ENCODE measurements around the gene RECK.
A peak's percentile ranks its signal among the peaks of the same experiment; 100 is the strongest.
"Not testable (repeated sequence)": the region's sequence is repeated elsewhere in the genome, so short reads cannot be mapped to it uniquely, and the experiment has no call there.

RECK gene

DNA sequence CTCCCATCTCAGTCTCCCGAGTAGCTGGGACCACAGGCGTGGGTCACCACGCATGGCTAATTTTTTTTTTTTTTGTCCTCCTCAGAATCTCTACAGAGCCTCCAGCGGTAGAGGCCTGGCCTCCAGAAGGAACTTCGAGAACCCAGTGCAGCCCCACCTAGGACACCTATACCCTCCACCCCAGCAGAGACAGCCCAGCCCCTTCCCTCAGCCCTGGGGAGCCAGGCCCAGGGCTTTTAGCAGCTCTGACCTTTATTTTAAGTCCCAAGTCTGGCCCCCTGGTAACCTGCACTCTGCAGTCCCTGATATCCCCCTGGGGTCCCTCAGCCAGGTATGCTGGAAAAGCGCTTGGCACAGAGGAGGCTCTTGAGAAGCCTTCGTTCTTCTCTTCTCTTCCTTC, 105.0 kb downstream of the RECK start:
- no peak for DNase-seq

DNA sequence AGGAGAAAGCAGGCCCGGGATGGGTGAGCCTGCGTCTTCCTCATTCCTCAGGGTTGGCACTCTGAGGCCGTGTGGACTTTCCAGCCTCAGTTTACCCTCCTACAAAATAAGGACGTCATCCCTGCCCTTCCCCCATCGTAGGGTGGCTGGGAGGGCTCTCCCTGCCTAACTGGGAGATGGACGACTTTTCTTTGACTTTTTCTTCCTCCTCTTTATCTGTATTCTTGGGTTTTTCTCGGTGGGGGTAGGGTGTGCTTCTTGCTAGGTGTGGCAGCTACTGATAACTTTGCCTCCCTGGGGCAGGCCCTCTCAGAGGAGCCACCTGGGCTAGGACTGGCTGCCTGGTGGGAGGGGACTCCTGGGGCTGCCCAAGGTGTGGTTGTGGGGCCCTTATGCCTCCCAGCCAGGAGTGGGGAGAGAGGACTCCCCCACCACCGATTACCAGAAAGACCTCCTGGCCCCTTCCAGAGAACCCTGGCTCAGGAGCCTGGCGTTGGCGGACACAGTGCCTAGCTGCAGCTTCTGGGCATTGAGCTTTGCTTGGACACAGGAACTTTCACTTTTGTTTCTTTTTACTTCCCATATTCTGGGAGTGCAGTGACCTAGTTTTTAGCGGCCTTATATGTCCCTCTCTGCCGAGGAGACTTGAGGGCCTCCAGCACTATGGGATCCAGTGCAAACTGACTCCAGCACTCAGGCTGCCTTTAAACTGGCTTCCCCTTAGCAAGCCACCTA, 106.0 kb downstream of the RECK start:
- peak; percentile 30 for DNase-seq

DNA sequence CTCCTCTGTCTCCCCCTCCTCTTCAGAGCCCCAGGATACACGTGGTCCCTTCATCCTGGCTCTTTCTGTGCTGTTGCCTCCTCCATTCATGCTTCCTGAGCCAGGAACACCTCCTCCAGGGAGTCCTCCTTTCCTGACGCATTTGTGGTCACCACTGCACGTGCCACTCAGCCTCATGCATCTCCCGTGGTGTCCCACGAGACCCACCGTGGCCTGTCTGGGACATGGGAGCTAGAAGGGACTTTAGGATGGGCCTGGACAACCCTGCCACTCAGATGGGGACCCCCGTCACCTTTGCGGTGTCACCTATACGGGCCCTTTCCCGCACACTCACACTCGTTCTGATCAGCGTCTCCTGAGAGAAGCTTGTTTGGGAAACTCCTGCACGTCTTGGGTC, 106.5 kb downstream of the RECK start:
- DNase-seq: no peak

DNA sequence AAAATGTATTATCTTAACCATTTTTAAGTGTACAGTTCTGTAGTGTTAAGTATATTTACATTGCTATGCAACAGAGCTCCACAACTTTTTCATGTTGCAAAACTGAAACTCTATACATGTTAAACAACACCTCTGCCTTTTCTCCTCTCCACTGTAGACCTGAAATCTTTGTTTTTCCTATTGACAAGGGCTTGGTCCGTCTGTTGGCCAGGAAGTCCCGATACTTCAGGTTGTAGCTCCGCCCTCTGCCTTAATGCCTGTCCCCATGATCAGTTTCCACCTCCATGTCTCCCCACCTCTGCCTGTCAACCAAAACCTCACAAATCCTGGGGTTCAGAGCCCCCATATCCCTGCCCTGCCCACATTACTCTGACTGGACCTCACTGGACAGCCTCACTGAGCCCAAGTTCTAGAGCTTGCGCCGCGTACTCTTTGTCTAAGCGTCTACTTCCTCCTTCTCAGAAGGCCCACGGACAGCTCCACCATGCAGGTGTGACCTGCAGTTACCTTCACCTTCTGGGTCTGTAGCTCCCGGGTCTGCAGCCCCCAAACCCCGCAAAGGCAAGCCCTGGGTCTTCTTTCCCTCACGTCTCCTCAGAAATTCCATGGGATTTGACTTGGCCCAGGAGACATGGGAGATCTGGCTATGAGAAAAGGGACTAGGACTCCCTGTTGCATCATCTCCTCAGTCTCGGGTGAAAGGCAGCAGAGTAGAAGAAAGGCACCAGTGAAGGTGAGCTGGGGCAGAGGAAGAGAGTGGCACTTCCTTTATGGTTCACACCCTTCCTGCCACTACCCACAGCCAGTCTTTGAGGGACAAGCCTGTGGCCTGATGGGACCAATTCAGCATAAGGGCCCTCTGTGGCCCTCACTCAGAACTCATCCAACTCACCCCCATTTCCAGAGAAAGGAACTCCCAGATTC, 107.9 kb downstream of the RECK start:
- no peak for DNase-seq

DNA sequence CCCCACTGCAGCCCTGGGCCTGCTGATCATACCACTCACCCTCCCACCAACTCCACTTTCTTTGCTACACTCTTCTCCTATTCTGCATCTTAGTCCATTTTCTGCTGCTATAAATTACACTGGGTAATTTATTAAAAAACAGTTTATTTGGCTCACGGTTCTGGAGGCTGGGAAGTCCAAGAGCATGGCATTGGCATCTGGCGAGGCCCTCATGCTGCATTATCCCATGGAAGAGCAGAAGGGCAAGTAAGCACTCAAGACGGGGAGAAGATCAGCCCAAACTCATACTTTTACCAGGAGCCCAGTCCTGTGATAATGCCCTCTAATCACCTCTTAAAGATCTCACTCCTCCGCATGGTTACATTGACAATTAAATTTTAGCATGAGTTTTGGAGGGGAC, 109.3 kb downstream of the RECK start:
- no peak for DNase-seq

DNA sequence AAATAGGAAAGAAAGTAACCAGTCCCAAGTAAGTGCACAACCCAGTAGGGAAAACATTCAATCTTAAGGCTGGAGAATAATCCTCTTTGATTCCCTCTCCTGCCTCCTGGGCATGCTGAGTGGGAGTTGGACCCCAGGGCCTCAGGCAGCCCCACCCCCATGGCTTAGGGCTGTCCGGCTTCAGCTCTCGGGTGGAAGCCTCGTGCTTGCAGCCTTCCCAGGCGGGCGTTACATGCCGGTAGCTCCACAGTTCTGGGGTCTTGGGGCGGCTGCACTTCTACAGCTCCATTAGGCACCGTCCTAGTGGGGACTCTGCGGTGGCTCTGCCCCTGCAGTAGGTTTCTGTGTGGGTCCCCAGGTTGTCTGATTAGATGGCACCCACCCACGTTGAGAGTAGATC, 109.9 kb downstream of the RECK start:
- DNase-seq: no peak

DNA sequence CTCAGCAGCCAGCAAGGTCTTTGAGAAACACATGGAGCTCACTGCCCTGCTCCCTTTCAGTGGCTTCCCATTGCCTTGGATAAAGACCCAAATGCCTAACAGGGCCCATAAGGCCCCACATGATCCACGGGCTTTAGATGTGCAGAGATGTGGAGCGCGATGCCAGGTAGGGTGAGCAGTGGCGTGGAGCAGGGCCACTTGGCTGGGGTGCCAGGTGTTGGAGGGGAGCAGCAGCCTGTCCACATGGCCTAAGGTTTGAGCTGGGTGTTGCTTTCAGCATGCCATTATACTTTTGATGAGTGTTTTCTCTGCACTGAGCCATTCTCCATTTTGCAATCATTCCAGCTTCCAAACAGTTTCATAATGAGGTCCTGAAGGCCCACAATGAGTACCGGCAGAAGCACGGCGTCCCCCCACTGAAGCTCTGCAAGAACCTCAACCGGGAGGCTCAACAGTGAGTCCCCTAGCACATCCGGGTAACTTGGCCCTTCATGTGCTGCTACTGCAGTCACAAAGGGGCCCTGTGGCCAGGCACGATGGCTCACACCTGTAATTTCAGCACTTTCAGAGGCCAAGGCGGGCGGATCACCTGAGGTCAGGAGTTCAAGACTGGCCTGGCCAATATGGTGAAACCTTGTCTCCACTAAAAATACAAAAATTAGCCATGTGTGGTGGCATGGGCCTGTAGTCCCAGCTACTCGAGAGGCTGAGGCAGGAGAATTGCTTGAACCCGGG, 110.9 kb downstream of the RECK start:
- DNase-seq: no peak

DNA sequence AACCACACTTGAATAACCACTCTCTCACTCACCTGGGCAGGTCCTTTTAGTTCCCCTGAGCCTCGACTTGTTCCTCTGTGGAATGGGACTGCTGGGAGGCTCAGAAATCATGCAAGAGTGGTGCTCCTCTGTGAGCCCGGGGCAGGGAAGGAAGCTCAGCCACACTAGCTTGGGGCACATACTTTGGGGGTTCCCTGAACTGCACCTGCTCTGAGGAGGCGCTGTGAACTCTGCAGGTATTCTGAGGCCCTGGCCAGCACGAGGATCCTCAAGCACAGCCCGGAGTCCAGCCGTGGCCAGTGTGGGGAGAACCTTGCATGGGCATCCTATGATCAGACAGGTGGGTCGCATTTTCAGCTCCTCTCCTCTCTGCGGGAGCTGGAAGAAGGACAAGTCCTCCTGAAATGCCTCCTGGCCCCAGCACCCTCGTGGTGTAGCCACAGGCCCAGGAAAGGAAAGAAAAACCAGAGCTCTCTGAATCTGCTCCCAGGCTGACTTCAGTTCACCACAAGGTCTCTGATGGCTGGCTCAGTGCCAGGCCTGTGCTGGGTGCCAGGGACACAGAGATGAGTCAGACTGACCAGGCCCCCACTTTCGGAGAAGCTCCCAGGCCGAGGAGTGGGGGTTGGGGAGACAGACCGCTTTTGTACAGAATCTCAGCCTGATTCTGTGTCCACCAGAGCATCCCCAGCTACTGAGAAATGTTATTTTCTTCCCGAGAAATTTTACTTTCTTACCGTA, 111.8 kb downstream of the RECK start:
- DNase-seq: peak; percentile 97

DNA sequence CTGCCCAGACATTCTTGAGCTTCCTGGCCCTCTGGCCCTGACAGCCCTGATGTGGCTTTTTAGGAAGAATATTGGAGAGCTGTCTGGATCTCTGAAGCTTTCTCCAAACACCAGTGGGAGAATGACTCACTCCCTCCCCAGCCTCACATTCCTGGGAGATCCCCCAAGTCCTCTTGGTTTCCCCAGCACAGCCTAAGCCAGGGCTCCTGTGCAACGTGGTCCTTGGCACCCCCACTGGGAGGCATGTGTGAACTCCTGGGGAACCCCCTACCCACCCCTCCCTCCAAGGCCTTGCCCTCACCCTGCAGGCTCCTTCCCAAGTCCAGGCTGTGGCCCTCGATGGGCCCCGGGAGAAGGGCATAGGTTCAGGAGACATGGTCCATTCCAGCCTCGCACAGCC, 112.5 kb downstream of the RECK start:
- no peak for DNase-seq

DNA sequence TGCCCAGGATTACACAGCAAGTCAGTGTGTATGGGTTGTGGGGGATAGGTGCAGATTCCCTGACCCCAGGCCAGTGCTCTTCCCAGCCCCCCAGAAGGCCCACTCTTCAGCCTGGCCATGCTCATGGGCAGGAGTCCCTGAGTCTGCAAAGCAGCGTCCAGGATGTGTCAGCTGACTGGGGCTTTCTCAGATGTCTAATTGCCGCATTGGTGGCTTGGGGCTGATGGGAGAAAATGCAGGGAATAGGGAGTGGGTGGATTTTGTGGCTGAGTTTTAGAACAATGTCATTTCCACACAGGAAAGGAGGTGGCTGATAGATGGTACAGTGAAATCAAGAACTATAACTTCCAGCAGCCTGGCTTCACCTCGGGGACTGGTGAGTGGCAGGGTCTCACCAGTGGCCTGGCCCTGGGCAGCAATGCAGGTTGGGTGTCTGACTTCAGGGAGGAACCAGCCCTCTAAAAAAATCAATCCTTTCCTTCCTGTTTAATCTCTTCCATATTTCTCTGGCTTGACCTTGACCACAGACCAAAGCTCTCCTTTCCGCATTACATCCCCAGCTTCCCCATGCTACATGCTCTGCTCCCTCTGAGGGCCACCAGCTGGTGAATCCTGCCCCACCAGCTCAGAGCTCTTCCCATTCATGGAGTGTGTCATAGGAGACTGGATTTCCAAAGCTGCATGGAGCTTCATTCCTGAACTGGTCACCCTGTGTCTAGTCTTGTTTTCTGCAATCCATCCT, 114.0 kb downstream of the RECK start:
- no peak for DNase-seq

DNA sequence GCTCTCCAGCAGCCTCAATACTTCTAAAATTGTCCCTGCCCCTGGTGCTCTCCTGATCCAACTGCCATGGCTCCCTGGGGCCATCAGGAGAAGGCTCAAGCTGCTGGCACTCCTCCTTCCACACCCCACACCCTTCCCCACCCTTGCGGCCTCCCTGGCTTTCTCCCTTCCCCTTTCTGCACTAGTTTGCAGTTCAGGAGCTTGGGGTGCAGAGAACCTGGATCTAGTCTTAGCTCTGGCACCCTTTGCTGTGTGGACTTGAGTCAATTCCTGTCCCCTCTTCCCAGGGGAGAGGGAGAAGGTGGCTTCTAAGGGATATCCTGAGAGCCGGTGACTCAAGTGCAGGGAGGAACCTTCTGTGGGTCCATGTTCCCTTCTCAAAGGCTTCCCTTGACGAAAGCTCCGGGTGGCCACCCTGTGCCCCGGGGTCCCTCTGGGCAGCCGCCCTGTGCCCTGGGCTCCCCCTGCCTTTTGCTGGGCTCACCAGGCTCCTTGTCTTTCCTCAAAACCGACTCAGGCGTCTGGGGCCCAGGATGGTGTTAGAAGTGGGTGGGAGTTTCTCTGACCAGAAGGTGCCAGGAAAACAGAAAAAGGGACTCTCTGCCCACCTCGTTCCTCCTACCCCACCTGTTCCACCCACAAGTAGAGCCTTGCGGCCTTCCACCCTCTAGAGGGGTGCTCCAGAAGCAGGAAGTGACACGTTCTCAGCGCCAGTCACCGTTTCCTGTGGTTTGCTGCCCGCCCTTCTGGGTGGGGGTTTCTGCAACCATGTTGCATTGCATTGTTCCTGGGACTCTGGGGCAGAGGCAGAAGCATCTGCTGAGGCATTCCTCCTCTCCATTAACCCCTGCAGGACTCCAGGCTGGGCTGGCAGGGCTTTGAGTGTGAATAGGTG, 114.8 kb downstream of the RECK start:
- DNase-seq: peak; percentile 82

DNA sequence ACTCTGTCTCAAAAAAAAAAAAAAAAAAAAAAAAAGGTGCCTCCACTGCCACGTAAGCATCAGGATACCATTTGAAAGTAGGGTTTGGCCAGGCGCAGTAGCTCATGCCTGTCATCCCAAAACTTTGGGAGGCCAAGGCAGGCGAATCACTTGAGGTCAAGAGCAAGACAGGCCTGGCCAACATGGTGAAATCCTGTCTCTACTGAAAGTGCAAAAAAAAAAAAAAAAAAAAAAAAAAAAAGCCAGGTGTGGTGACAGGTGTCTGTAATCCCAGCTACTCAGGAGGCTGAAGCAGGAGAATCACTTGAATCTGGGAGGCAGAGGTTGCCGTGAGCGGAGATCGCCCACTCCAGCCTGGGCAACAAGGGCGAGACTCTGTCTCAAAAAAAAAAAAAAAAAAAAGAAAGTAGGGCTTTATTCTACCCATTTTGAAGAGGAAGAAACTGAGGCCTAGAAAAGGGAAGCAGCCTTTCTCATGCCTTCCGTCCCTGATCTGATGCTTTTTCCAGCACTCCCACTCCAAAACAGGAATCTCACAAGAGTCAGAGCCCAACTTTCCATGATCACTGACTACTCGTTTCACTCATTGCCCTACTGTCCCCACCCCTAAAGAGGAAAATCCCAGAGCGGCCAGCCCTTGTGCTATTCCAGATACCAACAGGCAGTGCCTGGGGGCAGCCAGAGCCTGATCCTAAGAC, 116.2 kb downstream of the RECK start:
- no peak for DNase-seq

DNA sequence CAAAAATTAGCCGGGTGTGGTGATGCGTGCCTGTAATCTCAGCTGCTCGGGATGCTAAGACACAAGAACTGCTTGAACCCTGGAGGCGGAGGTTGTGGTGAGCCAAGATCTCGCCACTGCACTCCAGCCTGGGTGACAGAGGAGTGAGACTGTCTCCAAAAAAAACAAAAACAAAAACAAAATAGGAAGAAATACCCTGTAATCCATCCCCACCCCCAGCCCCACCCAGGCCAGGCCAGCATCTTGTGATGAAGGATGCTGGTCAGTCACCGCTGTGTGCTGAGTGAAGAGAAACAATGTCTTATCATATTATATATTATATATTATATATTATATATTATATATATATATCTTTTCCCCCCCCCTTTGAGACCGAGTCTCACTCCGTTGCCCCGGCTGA, 117.0 kb downstream of the RECK start:
- no peak for DNase-seq

DNA sequence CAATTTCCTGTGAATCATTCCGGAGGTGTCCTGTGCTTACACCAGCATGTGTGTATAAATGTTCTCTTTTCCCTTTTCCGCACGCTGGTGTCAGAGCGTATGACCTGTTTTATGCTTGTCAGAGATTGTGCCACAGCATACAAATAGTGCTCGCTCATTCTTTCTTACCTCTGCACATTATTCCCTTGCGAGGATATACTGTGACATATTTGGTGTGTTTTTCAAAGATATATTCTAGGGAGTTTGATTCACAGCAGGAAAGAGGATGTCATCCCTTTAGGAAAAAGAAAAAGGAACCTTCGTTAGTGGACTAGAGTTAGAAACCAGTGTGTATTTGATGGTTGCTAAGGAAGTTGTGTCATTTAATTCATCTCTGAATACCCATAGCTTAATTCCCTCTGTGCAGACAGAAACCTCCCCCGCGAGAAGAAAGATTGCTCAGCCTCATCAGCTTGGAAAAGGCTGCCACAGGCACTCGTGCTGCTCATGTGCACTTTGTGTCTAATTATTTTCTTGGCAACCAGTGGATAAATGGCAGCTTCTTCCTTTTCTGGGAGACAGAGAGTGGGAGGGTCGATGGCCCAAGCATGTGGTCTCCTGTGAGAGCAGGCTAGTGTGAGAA, 117.7 kb downstream of the RECK start:
- no peak for DNase-seq

DNA sequence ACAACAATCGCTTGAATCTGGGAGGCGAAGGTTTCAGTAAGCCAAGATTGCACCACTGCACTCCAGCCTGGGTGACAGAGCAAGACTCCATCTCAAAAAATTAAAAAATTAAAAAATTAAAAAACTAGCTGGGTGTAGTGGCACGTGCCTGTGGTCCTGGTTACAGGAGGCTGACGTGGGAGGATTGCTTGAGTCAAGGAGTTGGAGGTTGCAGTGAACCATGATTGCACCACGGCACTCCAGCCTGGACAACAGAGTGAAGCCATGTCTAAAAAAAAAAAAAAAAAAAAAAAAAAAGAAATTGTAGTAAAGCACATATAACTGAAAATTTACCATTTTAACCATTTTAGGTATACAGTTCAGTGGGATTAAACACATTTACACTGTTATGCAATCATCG, 119.4 kb downstream of the RECK start:
- DNase-seq: no peak

DNA sequence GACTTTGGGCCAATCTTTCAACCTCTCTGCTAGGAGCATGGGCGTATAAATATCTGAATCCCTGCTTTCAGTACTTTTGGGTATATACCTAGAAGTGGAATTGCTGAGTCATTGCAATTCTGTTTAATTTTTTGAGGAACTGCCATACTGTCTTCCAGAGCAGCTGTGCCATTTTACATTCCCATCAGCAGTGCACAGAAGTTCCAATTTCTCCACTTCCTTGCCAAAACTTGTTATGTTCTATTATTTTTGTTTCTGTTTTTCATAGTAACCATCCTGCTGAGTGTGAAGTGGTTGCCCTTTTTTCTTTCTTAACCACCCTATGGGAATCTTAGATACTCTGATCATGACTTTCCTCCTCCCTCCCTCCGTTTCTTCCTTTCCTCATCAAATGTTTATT, 121.4 kb downstream of the RECK start:
- no peak for DNase-seq

DNA sequence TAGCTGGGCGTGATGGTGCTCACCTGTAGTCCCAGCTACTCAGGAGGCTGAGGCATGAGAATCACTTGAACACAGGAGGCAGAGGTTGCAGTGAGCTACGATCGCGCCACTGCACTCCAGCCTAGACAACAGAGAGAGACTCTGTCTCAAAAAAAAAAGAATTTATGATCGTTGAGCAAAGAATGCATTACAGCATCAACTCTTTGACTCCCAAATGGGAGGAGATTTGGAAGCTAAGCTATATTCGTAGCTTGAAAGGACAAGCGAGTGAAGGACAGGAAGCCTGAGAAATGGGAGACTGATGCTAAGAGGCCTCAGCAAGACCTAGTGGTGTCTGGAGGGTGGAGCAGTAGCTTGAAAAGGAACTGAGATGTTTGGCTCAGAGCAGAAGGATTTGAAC, 122.2 kb downstream of the RECK start:
- DNase-seq: no peak

DNA sequence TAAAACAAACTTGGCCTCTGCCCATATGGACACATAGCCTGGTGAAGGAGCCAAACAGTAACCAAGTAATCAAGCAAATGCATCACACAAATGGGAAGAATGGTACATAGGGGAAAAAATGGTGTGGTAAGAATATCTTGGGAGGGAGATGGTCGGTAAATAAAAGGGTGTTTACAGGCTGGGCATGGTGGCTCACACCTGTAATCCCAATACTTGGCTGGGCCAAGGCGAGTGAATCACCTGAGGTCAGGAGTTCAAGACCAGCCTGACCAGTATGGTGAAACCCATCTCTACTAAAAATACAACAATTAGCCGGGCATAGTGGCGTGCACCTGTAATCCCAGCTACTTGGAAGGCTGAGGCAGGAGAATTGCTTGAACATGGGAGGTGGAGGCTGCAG, 122.8 kb downstream of the RECK start:
- not testable (repeated sequence) for DNase-seq

DNA sequence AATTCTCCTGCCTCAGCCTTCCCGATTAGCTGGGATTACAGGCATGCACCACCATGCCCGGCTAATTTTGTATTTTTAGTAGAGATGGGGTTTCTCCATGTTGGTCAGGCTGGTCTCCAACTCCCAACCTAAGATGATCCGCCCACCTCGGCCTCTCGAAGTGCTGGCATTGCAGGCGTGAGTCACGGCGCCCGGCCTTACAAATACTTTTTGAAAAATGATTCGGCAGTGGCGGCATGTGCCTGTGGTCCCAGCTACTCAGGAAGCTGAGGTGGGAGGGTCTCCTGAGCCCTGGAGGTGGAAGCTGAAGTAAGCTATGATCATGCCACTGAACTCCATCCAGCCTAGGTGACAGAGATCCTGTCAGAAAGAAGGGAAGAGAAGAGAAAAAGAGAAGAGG, 123.4 kb downstream of the RECK start:
- not testable (repeated sequence) for DNase-seq

DNA sequence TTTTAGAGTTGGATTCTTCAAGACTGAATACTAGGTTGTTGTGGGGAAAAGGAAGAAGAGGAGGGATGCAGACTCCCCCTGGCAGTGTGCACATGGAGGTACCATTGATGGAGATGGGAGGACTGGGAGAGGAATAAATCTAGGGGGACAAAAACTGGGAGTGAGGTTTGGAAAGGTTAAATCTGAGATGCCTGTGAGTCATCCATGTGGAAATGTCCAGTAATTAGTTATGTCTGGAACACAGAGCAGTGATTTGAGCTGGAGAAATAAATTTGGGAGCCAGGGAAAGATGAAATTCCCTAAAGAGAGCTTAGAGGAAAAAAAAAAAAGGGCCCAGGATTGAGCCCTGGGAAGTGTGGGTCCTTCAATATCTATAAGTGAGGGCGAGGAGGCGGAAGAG, 124.5 kb downstream of the RECK start:
- no peak for DNase-seq
